Measurements from ENCODE around the gene FRMD7. TPM values are rescaled to one million over a fixed set of nuclear protein-coding genes. Genes with fewer than 3 reads are reported as not detected.

Gene FRMD7
- total RNA-seq, 2 experiments from 2014 or later, result not detected

DNA sequence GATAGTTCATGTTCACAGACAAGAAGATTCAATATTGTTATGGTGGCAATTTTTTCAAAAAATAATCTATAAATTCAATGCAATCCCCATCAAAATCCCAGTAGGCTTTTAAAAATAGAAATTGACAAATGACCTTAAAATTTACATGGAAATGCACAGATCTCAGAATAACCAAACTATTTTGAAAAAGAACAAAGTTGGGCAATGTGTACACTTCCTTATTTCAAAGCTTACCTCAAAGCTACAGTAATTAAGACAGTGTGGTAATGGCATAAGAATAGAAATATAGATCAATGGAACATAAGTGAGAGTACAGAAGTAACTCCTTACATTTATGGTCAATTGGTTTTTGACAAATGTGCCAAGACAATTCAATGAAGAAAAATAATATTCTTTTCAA, 39.0 kb downstream of the FRMD7 start:
- Histone ChIP-seq H3K9me3 (ENCODE audit: control insufficient read depth in 1 of 2, insufficient read depth in 1 of 2, low read length in 2 of 2) (no peaks in the 10 kb centered on the region), H3K36me3 (ENCODE audit: insufficient read depth, low read length) (no peaks in the 10 kb centered on the region), H3K27me3 (ENCODE audit: control insufficient read depth in 1 of 2, insufficient read depth in 2 of 2, low read length in 2 of 2) (no peaks in the 10 kb centered on the region), H3K4me1 (ENCODE audit: insufficient read depth, low read length) (no peaks in the 10 kb centered on the region), H3K27ac (ENCODE audit: low read depth in 1 of 2, low read length in 2 of 2) (no peak overlapping the region), H3K4me3 (ENCODE audit: low read length) (no peak overlapping the region)
- intact Hi-C loops (cut with DNase I, micrococcal nuclease), result no loop called here
- Mint-ChIP-seq H3K4me1 (ENCODE audit: low read depth) (no peaks in the 10 kb centered on the region), H3K4me3 (no peak overlapping the region), H3K27ac (no peak overlapping the region), H3K9me3 (no peaks in the 10 kb centered on the region), H3K27me3 (no peaks in the 10 kb centered on the region), H3K36me3 (ENCODE audit: low read depth) (no peaks in the 10 kb centered on the region)
- DNase-seq, result no peak
- ChIA-PET CTCF (no interaction called here), POLR2A (no interaction called here)
- ATAC-seq (ENCODE audit: poor library complexity), result no peak
- TF ChIP-seq, protein P1, sequence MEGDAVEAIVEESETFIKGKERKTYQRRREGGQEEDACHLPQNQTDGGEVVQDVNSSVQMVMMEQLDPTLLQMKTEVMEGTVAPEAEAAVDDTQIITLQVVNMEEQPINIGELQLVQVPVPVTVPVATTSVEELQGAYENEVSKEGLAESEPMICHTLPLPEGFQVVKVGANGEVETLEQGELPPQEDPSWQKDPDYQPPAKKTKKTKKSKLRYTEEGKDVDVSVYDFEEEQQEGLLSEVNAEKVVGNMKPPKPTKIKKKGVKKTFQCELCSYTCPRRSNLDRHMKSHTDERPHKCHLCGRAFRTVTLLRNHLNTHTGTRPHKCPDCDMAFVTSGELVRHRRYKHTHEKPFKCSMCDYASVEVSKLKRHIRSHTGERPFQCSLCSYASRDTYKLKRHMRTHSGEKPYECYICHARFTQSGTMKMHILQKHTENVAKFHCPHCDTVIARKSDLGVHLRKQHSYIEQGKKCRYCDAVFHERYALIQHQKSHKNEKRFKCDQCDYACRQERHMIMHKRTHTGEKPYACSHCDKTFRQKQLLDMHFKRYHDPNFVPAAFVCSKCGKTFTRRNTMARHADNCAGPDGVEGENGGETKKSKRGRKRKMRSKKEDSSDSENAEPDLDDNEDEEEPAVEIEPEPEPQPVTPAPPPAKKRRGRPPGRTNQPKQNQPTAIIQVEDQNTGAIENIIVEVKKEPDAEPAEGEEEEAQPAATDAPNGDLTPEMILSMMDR (IDR thresholded peaks at IDR 0.05), result no peak

DNA sequence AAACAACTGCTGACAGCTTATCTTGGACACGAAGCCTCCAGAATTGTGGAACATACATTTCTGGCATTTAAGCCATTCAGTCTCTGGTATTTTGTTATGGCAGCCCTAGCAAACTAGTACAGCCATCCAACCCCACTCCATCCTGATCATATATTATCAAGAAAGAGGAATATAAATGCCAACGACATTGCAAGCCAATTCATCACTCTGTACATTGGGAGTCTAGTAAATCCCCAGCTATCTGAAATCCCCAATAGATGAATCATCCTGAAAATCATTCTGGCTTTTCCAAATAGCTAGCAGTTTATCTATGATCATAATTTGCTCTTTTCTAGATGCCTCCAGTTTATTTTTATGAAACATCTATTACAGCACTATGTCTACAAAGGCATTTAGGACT, 41.1 kb downstream of the FRMD7 start:
- Histone ChIP-seq H3K9me3 (ENCODE audit: control insufficient read depth in 1 of 2, insufficient read depth in 1 of 2, low read length in 2 of 2) (no peaks in the 10 kb centered on the region), H3K4me3 (ENCODE audit: low read length) (no peak overlapping the region), H3K27ac (ENCODE audit: low read depth in 1 of 2, low read length in 2 of 2) (no peak overlapping the region), H3K4me1 (ENCODE audit: insufficient read depth, low read length) (no peaks in the 10 kb centered on the region), H3K36me3 (ENCODE audit: insufficient read depth, low read length) (no peaks in the 10 kb centered on the region), H3K27me3 (ENCODE audit: control insufficient read depth in 1 of 2, insufficient read depth in 2 of 2, low read length in 2 of 2) (no peaks in the 10 kb centered on the region)
- no peaks in the 10 kb centered on the region for H3K9me3 Mint-ChIP-seq
- H3K36me3 Mint-ChIP-seq (ENCODE audit: low read depth), result no peaks in the 10 kb centered on the region
- TF ChIP-seq, protein P1 (IDR thresholded peaks at IDR 0.05), result no peak
- ATAC-seq (ENCODE audit: poor library complexity) (no peak), DNase-seq (no peak)
- no peak overlapping the region for H3K4me3 Mint-ChIP-seq
- no peaks in the 10 kb centered on the region for H3K27me3 Mint-ChIP-seq
- intact Hi-C loops (cut with DNase I, micrococcal nuclease), result no loop called here
- H3K4me1 Mint-ChIP-seq (ENCODE audit: low read depth), result no peaks in the 10 kb centered on the region
- ChIA-PET CTCF (no interaction called here), POLR2A (no interaction called here)
- H3K27ac Mint-ChIP-seq, result no peak overlapping the region

DNA sequence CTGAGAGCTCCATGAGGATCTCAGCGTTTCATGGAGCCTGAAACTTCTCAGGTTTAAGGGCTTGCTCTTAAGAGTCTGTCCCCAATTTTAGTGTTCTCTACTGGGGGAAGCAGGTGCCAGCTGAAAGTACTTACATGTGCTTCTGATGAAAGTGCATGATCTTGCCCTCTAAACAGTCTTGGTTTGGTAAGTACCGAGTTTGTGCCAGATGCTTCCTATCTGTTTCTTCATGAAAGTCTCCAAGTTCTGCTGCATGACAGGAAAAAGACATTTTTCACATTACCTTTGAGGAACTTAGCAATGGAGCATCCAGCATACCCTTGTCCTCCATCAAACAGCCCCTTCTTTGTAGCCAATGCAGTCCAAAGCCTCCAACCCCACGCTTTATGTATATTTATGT, 42.0 kb downstream of the FRMD7 start:
- H3K36me3 Mint-ChIP-seq (ENCODE audit: low read depth), result no peaks in the 10 kb centered on the region

More for the DNA sequence above, 42.0 kb downstream of the FRMD7 start:
- no peak overlapping the region for H3K4me3 ChIP-seq (ENCODE audit: low read length)
- Mint-ChIP-seq H3K9me3 (no peaks in the 10 kb centered on the region), H3K4me3 (no peak overlapping the region), H3K27ac (no peak overlapping the region), H3K27me3 (no peaks in the 10 kb centered on the region), H3K4me1 (ENCODE audit: low read depth) (no peaks in the 10 kb centered on the region)
- TF ChIP-seq, protein P1 (IDR thresholded peaks at IDR 0.05), result no peak
- H3K36me3 ChIP-seq (ENCODE audit: insufficient read depth, low read length), result no peaks in the 10 kb centered on the region
- ChIA-PET POLR2A (no interaction called here), CTCF (no interaction called here)
- H3K9me3 ChIP-seq (ENCODE audit: control insufficient read depth in 1 of 2, insufficient read depth in 1 of 2, low read length in 2 of 2), result no peaks in the 10 kb centered on the region
- ATAC-seq (ENCODE audit: poor library complexity) (no peak), DNase-seq (no peak)
- intact Hi-C loops (cut with DNase I, micrococcal nuclease), result no loop called here
- H3K27me3 ChIP-seq (ENCODE audit: control insufficient read depth in 1 of 2, insufficient read depth in 2 of 2, low read length in 2 of 2), result no peaks in the 10 kb centered on the region
- no peak overlapping the region for H3K27ac ChIP-seq (ENCODE audit: low read depth in 1 of 2, low read length in 2 of 2)
- no peaks in the 10 kb centered on the region for H3K4me1 ChIP-seq (ENCODE audit: insufficient read depth, low read length)
